ENCODE measurements around the gene TRAPPC12.
"Not testable (repeated sequence)": the region's sequence is repeated elsewhere in the genome, so short reads cannot be mapped to it uniquely, and the experiment has no call there.

TRAPPC12 gene

GRCh38 chr2:3432693-3433338 lies 53.3 kb downstream of the TRAPPC12 start:
- no peak for DNase-seq (ENCODE audit: low read depth)

GRCh38 chr2:3433339-3433699 lies 53.8 kb downstream of the TRAPPC12 start:
- DNase-seq (ENCODE audit: low read depth): no peak

- no peak for DNase-seq (ENCODE audit: low read depth)
Measured at GRCh38 chr2:3433776-3434400, 54.4 kb downstream of the TRAPPC12 start.

GRCh38 chr2:3434654-3435053 lies 55.2 kb downstream of the TRAPPC12 start:
- no peak for DNase-seq (ENCODE audit: low read depth)

GRCh38 chr2:3435445-3435844 lies 56.0 kb downstream of the TRAPPC12 start:
- no peak for DNase-seq (ENCODE audit: low read depth)

- DNase-seq (ENCODE audit: low read depth): no peak
Measured at GRCh38 chr2:3440477-3440876, 61.0 kb downstream of the TRAPPC12 start.

- DNase-seq (ENCODE audit: low read depth): no peak
Measured at GRCh38 chr2:3441465-3441864, 62.0 kb downstream of the TRAPPC12 start.

GRCh38 chr2:3442185-3442584 lies 62.7 kb downstream of the TRAPPC12 start:
- no peak for DNase-seq (ENCODE audit: low read depth)

GRCh38 chr2:3443083-3443482 lies 63.6 kb downstream of the TRAPPC12 start:
- DNase-seq (ENCODE audit: low read depth): no peak

- DNase-seq (ENCODE audit: low read depth): no peak
Measured at GRCh38 chr2:3443506-3444084, 64.1 kb downstream of the TRAPPC12 start.

- DNase-seq (ENCODE audit: low read depth): no peak
Measured at GRCh38 chr2:3445891-3446290, 66.4 kb downstream of the TRAPPC12 start.

- no peak for DNase-seq (ENCODE audit: low read depth)
Measured at GRCh38 chr2:3446381-3446780, 66.9 kb downstream of the TRAPPC12 start.

GRCh38 chr2:3447186-3447585 lies 67.7 kb downstream of the TRAPPC12 start:
- DNase-seq (ENCODE audit: low read depth): not testable (repeated sequence)

- DNase-seq (ENCODE audit: low read depth): no peak
Measured at GRCh38 chr2:3447789-3448317, 68.4 kb downstream of the TRAPPC12 start.

- not testable (repeated sequence) for DNase-seq (ENCODE audit: low read depth)
Measured at GRCh38 chr2:3448441-3448911, 69.0 kb downstream of the TRAPPC12 start.

- DNase-seq (ENCODE audit: low read depth): no peak
Measured at GRCh38 chr2:3449086-3449485, 69.6 kb downstream of the TRAPPC12 start.

- no peak for DNase-seq (ENCODE audit: low read depth)
Measured at GRCh38 chr2:3449936-3450335, 70.4 kb downstream of the TRAPPC12 start.

- DNase-seq (ENCODE audit: low read depth): no peak
Measured at GRCh38 chr2:3450385-3451010, 71.0 kb downstream of the TRAPPC12 start.

- no peak for DNase-seq (ENCODE audit: low read depth)
Measured at GRCh38 chr2:3451169-3451568, 71.7 kb downstream of the TRAPPC12 start.

GRCh38 chr2:3451926-3452671 lies 72.6 kb downstream of the TRAPPC12 start:
- DNase-seq (ENCODE audit: low read depth): no peak

GRCh38 chr2:3453190-3453999 lies 73.9 kb downstream of the TRAPPC12 start:
- DNase-seq (ENCODE audit: low read depth): no peak
